Measurements from ENCODE around the gene FA2H.

- TF ChIP-seq CTCF (IDR thresholded peaks at IDR 0.05; ENCODE audit: insufficient read depth, low read length, poor library complexity, severe bottlenecking) (no peak), EZH2phosphoT487 (conservative IDR thresholded peaks at IDR 0.05; ENCODE audit: low read length) (no peak)
Observed at GRCh38 chr16:74756203-74756602, 18.4 kb downstream of the FA2H start.
